ENCODE measurements around the gene UGT1A10. TPM values are rescaled to one million over a fixed set of nuclear protein-coding genes. Genes with fewer than 3 reads are reported as not detected.

UGT1A10 gene
- total and polyA plus RNA-seq, 2 of the 13 experiments (the other 11 are each of a cell fraction or from before 2014, with no cell fraction given) = not detected

GRCh38 chr2:233780771-233781170 lies 144.5 kb downstream of the UGT1A10 start:
- H2AFZ ChIP-seq (ENCODE audit: low read length) = no peak overlapping the region
- no peaks in the 10 kb centered on the region for H3K4me1 ChIP-seq (ENCODE audit: insufficient read depth, low read length)
- DNase-seq (ENCODE audit: low spot score) (no peak), ATAC-seq (no peak), FAIRE-seq (no peak)
- WGBS (ENCODE audit: low lambda C conversion rate) = 39% methylated on average over 4 of the region's 4 CpGs
- H3K9ac ChIP-seq (ENCODE audit: insufficient read depth, low read depth, low read length) = no peak overlapping the region
- in situ Hi-C loops (cut with HindIII; ENCODE audit: extremely low pct_ligation_motif_present, low pct_unique_long_range_greater_than_20kb) (no loop called here), intact Hi-C loops (cut with micrococcal nuclease; ENCODE audit: unreplicated experiment) (no loop called here)
- no peak overlapping the region for H3K4me3 ChIP-seq (replicated peaks in 1 of 3; ENCODE audit: insufficient read depth in 1 of 3, low read depth in 2 of 3, low read length in 3 of 3)
- H3K9me3 ChIP-seq (ENCODE audit: low read length) = peaks cover 2% of the 10 kb centered on the region; the same call in 1 of the 2 replicates
- no peak overlapping the region for H3K27ac ChIP-seq (ENCODE audit: extremely low read length, insufficient read depth, low read length)
- no peak overlapping the region for H3K4me2 ChIP-seq (ENCODE audit: low read depth, low read length)
- ChIA-PET POLR2A (no interaction called here), CTCF (ENCODE audit: low intra/inter-chr PET ratio, low total read pairs) (no interaction called here)
- no peaks in the 10 kb centered on the region for H3K79me2 ChIP-seq (ENCODE audit: insufficient read depth, low read length)
- H3K36me3 ChIP-seq (replicated peaks in 1 of 2; ENCODE audit: control insufficient read depth in 1 of 2, insufficient read depth in 2 of 2, low read length in 2 of 2) = no peaks in the 10 kb centered on the region
- H3K27me3 ChIP-seq (ENCODE audit: control insufficient read depth in 1 of 2, insufficient read depth in 2 of 2, low read length in 2 of 2) = peaks cover 3 to 43% of the 10 kb centered on the region in 2 experiments; a peak in 4 of 5 replicates
- H4K20me1 ChIP-seq (ENCODE audit: insufficient read depth, low read length) = no peaks in the 10 kb centered on the region
- TF ChIP-seq ZNF629 (CRISPR knock-in tag; conservative IDR thresholded peaks at IDR 0.05) (no peak), ZBTB7B (CRISPR knock-in tag; IDR thresholded peaks at IDR 0.05) (no peak), ATF3 (CRISPR knock-in tag; IDR thresholded peaks at IDR 0.05) (no peak), TFDP2 (CRISPR knock-in tag; IDR thresholded peaks at IDR 0.05) (no peak), IRF9 (CRISPR knock-in tag; IDR thresholded peaks at IDR 0.05; ENCODE audit: borderline replicate concordance) (no peak), USF2 (IDR thresholded peaks at IDR 0.05; ENCODE audit: low read depth, low read length) (no peak), USF2 (CRISPR knock-in tag; IDR thresholded peaks at IDR 0.05; ENCODE audit: borderline replicate concordance) (no peak), ZNF672 (CRISPR knock-in tag; IDR thresholded peaks at IDR 0.05) (no peak), SNRNP70 (IDR thresholded peaks at IDR 0.05; ENCODE audit: low read depth, low read length) (no peak), ZNF768 (CRISPR knock-in tag; IDR thresholded peaks at IDR 0.05) (no peak), MTF1 (CRISPR knock-in tag; IDR thresholded peaks at IDR 0.05) (no peak), ZSCAN21 (CRISPR knock-in tag; IDR thresholded peaks at IDR 0.05; ENCODE audit: borderline replicate concordance) (no peak)
- TF ChIP-seq, protein P1, sequence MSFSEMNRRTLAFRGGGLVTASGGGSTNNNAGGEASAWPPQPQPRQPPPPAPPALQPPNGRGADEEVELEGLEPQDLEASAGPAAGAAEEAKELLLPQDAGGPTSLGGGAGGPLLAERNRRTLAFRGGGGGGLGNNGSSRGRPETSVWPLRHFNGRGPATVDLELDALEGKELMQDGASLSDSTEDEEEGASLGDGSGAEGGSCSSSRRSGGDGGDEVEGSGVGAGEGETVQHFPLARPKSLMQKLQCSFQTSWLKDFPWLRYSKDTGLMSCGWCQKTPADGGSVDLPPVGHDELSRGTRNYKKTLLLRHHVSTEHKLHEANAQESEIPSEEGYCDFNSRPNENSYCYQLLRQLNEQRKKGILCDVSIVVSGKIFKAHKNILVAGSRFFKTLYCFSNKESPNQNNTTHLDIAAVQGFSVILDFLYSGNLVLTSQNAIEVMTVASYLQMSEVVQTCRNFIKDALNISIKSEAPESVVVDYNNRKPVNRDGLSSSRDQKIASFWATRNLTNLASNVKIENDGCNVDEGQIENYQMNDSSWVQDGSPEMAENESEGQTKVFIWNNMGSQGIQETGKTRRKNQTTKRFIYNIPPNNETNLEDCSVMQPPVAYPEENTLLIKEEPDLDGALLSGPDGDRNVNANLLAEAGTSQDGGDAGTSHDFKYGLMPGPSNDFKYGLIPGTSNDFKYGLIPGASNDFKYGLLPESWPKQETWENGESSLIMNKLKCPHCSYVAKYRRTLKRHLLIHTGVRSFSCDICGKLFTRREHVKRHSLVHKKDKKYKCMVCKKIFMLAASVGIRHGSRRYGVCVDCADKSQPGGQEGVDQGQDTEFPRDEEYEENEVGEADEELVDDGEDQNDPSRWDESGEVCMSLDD (CRISPR knock-in tag; IDR thresholded peaks at IDR 0.05; ENCODE audit: borderline replicate concordance) = no peak
- BruUV-seq (replicated peaks) = no TSS peak
